ACC112 (cell line): Measurements from ENCODE around the gene HAP1.
"Not testable (repeated sequence)": the region's sequence is repeated elsewhere in the genome, so short reads cannot be mapped to it uniquely, and the experiment has no call there.

ENCODE experiments used
- H2AFZ ChIP-seq: fragments of 200-600 bp; sonication (generic); one replicate; pipeline ENCODE4 v1.6.0; 2017; ENCODE audit warnings: antibody characterized with exemption, low read length; ENCODE audit not compliant: unreplicated experiment
- H3K27ac ChIP-seq: fragments of 200-600 bp; sonication (generic); 2 replicates; pipeline ENCODE4 v1.5.1; 2014; ENCODE audit warnings: low read depth, mild to moderate bottlenecking, antibody characterized with exemption, low read length, moderate library complexity
- H3K27me3 ChIP-seq: fragments of 200-600 bp; sonication (generic); 2 replicates; pipeline ENCODE4 v1.6.1; 2014; ENCODE audit warnings: mild to moderate bottlenecking, antibody characterized with exemption, low read length, moderate library complexity, mixed read lengths; ENCODE audit not compliant: insufficient read depth
- H3K36me3 ChIP-seq: fragments of 200-600 bp; sonication (generic); 2 replicates; pipeline ENCODE4 v1.6.1; 2016; ENCODE audit warnings: mild to moderate bottlenecking, antibody characterized with exemption, low read length, moderate library complexity, mixed read lengths; ENCODE audit not compliant: insufficient read depth
- H3K4me1 ChIP-seq: fragments of 200-600 bp; sonication (generic); one replicate; pipeline ENCODE4 v1.6.1; 2016; ENCODE audit warnings: low read length, mixed read lengths; ENCODE audit not compliant: insufficient read depth, unreplicated experiment, control insufficient read depth
- H3K4me3 ChIP-seq: fragments of 200-600 bp; sonication (generic); 2 replicates; pipeline ENCODE4 v1.5.1; 2014; ENCODE audit warnings: mild to moderate bottlenecking, low read depth, low read length
- H3K79me2 ChIP-seq: fragments of 200-600 bp; sonication (generic); one replicate; pipeline ENCODE4 v1.6.0; 2016; ENCODE audit warnings: low read length; ENCODE audit not compliant: control insufficient read depth, unreplicated experiment, insufficient read depth

HAP1 gene

GRCh38 chr17:41734139-41734948 is at the start of gene HAP1:
TSS of gene HAP1 (minus strand) at chr17:41734643. CDS start at chr17:41734634, 9 bp downstream.
- no peaks in the 10 kb centered on the region for H3K36me3 ChIP-seq
- H2AFZ ChIP-seq: peak within 1 kb of the TSS; percentile 73
- no peaks in the 10 kb centered on the region for H3K79me2 ChIP-seq
- peaks cover 71% of the 10 kb centered on the region for H3K27me3 ChIP-seq
- no peak within 1 kb of the TSS for H3K27ac ChIP-seq
- H3K4me1 ChIP-seq: peaks cover 6% of the 10 kb centered on the region
- peak within 1 kb of the TSS; percentile 66 for H3K4me3 ChIP-seq

GRCh38 chr17:41782142-41782541 is 47.7 kb upstream of the HAP1 start:
- H2AFZ ChIP-seq: no peak overlapping the region
- no peak overlapping the region for H3K27ac ChIP-seq
- H3K36me3 ChIP-seq: no peaks in the 10 kb centered on the region
- H3K4me1 ChIP-seq: peaks cover 11% of the 10 kb centered on the region
- H3K4me3 ChIP-seq: no peak overlapping the region
- H3K79me2 ChIP-seq: no peaks in the 10 kb centered on the region
- peaks cover 17% of the 10 kb centered on the region for H3K27me3 ChIP-seq

- H3K4me1 ChIP-seq: peaks cover 14% of the 10 kb centered on the region
- H3K79me2 ChIP-seq: no peaks in the 10 kb centered on the region
- H3K4me3 ChIP-seq: no peak overlapping the region
- H2AFZ ChIP-seq: no peak overlapping the region
- H3K36me3 ChIP-seq: no peaks in the 10 kb centered on the region
- H3K27me3 ChIP-seq: peaks cover 14% of the 10 kb centered on the region
- no peak overlapping the region for H3K27ac ChIP-seq
Measured at GRCh38 chr17:41781404-41782110, 47.1 kb upstream of the HAP1 start.

GRCh38 chr17:41779954-41780353 is 45.5 kb upstream of the HAP1 start:
- H3K36me3 ChIP-seq: no peaks in the 10 kb centered on the region
- no peak overlapping the region for H3K4me3 ChIP-seq
- no peaks in the 10 kb centered on the region for H3K27me3 ChIP-seq
- no peak overlapping the region for H3K27ac ChIP-seq
- H3K4me1 ChIP-seq: peaks cover 14% of the 10 kb centered on the region
- H2AFZ ChIP-seq: no peak overlapping the region
- H3K79me2 ChIP-seq: no peaks in the 10 kb centered on the region

- no peak overlapping the region for H3K4me3 ChIP-seq
- H3K27ac ChIP-seq: peak overlapping the region; percentile 80
- H3K79me2 ChIP-seq: no peaks in the 10 kb centered on the region
- no peaks in the 10 kb centered on the region for H3K27me3 ChIP-seq
- peaks cover 14% of the 10 kb centered on the region for H3K4me1 ChIP-seq
- peak overlapping the region; percentile 9 for H2AFZ ChIP-seq
- H3K36me3 ChIP-seq: no peaks in the 10 kb centered on the region
Measured at GRCh38 chr17:41777574-41778188, 43.2 kb upstream of the HAP1 start.

GRCh38 chr17:41777157-41777573 is 42.7 kb upstream of the HAP1 start:
- H2AFZ ChIP-seq: peak overlapping the region; percentile 9
- no peaks in the 10 kb centered on the region for H3K79me2 ChIP-seq
- H3K27ac ChIP-seq: peak overlapping the region; percentile 80
- H3K4me1 ChIP-seq: peaks cover 14% of the 10 kb centered on the region
- H3K36me3 ChIP-seq: no peaks in the 10 kb centered on the region
- H3K27me3 ChIP-seq: no peaks in the 10 kb centered on the region
- H3K4me3 ChIP-seq: no peak overlapping the region

DNA sequence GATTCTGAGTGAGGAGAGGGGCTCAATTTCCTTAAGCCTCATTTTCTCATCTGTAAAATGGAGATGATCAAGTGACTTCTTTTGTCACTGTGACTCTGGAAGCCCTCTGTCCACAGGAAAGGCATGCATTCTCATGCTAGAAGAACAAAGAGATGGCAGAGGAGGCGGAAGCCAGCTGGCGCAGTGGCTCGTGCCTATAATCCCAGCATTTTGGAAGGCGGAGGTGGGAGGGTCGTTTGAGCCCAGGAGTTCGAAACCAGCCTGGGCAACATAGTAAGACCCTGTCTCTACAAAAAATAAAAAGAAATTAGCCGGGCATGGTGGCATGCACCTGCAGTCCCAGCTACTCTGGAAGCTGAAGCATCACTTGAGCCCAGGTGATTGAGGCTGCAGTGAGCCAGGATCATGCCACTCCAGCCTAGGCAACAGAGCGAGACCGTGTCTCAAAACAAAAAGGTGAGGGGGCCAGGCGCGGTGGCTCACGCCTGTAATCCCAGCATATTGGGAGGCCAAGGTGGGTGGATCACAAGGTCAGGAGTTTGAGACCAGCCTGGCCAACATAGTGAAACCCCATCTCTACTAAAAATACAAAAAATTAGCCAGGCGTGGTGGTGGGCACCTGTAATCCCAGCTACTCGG is 41.9 kb upstream of the HAP1 start:
- peaks cover 14% of the 10 kb centered on the region for H3K4me1 ChIP-seq
- H3K27me3 ChIP-seq, H3K36me3 ChIP-seq, H2AFZ ChIP-seq, H3K79me2 ChIP-seq, H3K27ac ChIP-seq, H3K4me3 ChIP-seq: not testable (repeated sequence)

DNA sequence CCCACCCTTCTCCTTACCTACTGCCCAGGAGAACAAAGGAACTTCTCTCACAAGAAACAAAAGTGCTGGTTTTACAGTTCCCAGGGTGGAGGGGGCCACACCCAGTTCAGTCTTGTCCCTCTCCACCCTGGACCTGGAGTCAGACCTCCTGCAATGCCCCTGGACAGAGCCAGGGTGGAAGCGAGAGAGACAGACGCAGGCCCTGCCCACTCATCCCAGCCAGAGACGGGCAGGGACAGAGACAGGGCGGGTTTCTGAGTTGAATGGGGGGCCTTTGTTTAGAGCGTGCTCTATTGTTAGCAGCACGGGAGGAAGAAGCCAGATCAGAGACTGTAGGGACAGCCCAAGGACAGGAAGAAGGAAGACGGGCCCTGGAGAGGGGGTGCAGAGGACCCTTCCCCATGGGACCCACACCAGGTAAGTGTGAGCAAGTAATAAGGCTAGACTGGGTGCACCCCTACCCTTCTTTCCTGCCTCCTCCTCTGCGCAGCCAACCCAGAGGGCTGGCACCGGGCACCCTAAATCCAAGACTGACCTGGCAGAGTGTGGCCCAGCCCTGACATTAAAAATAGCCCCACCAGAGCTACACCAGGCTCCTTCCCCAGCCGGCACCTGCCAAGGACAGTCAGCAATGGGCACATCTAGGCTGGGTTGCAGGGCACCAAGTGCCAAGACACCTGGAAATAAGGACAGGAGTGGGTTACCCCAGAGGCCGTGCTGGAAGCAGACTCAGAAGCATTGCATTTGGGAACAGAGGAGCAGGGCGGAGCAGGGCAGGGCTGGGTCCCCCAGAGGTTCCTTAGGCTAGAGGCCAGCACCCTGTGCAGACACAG is 41.2 kb upstream of the HAP1 start:
- Histone ChIP-seq H3K27ac (no peak overlapping the region), H3K27me3 (no peaks in the 10 kb centered on the region), H2AFZ (no peak overlapping the region), H3K4me3 (no peak overlapping the region), H3K36me3 (no peaks in the 10 kb centered on the region), H3K4me1 (peaks cover 14% of the 10 kb centered on the region), H3K79me2 (no peaks in the 10 kb centered on the region)

- Histone ChIP-seq H3K4me1 (peaks cover 14% of the 10 kb centered on the region), H3K4me3 (no peak overlapping the region), H3K79me2 (no peaks in the 10 kb centered on the region), H2AFZ (no peak overlapping the region), H3K27ac (no peak overlapping the region), H3K36me3 (no peaks in the 10 kb centered on the region), H3K27me3 (no peaks in the 10 kb centered on the region)
Measured at GRCh38 chr17:41773731-41774193, 39.3 kb upstream of the HAP1 start.

DNA sequence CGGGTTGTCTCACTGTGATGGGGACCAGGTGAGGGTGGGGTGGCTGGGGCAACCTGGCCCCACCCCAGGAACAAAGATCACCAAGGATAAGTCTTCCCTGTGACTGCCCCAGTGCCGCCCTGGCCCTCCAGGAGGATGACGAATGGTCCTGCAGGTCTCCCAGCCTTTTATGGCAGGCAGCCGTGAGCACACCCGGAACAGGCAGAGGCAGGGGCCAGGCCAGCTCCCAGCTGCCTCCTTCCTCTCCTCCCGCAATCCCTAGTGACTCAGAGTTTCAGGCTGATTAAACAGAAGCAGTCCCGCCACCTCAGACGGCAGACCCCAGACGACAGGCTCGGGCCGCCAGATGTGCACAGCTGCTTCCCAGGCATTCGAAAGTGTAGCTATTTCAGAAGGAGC is 38.7 kb upstream of the HAP1 start:
- no peak overlapping the region for H3K4me3 ChIP-seq
- H3K36me3 ChIP-seq: no peaks in the 10 kb centered on the region
- H2AFZ ChIP-seq: no peak overlapping the region
- no peaks in the 10 kb centered on the region for H3K27me3 ChIP-seq
- H3K27ac ChIP-seq: no peak overlapping the region
- H3K79me2 ChIP-seq: no peaks in the 10 kb centered on the region
- H3K4me1 ChIP-seq: peaks cover 14% of the 10 kb centered on the region
